Subcutaneous adipose tissue (tissue), 4 donors: ENCODE results near the gene DNAJC5G. TPM values are rescaled to one million over a fixed set of nuclear protein-coding genes. Genes with fewer than 3 reads are reported as not detected.

Experiments used
- CTCF ChIP-seq: fragments of 450-650 bp; IDR thresholded peaks from one replicate; pipeline ENCODE4 v1.5.1; 2016; ENCODE audit warnings: low read depth, mild to moderate bottlenecking, control low read depth, antibody characterized with exemption, moderate library complexity
- total RNA-seq, 4 donors: library from RNA; depleted of rRNA; stranded (reverse); fragments of >200 nt; gene quantifications; one replicate each; pipeline ENCODE4 v1.1.0, GENCODE V29; 2016

Gene DNAJC5G
- total RNA-seq, 4 donors from 2014 or later, result 0.88 TPM; not detected in 3

- no peak for TF ChIP-seq CTCF
Observed at GRCh38 chr2:27245626-27246025, 29.6 kb upstream of the DNAJC5G start.

DNA sequence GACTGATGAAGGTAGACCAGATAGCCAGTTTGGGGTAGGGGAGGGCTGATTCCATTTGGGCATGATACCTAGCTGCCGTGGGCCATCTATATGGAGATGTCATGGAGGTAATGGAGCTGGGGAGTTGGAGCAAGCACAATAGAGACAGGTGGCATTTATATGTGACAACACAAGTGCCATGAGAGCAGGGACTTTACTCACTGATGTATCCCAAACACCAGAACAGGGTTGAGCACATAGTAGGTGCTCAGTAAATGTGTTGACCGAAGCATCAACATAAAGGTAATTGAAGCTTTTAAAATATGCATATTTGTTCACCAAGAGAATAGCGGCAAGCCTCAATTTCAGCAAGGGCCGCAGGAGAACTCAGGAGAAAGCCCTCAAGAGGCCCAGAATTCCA is 27.3 kb upstream of the DNAJC5G start:
- TF ChIP-seq CTCF, result no peak

DNA sequence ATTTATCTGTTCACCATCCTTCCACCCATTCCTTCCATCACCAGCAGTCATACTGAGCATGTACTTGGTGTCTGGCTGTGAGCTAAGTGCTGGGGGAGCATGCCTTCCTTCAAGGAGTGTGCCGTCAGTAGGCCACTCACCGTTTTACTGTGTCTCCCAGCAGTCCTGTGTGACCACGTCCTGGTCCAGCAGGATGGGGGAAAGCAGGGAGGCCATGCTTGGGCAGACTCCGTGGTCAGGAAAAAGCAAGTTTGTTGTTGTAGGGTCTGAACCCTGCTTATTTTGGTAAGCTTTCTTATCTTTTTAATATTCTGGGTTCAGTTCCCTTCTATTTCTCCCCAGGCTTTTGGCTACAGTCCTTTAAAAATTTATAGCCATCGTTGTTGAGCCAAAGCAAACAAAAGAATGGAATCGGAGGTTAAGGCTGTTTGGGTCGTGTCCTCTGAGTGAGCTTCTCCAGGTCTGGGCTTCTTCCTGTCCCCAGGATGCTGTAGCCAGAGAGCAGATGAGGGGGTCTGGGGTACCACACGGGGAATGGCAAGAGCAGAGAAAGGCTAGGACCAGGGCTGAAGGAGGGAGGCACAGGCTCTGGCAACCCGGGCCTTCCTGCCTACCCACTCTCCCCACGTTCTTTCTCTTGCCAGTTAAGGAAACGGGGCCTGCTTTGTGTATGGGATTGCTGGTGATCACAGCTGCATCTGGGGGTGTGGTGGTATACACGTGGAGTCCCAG is 25.9 kb upstream of the DNAJC5G start:
- no peak for TF ChIP-seq CTCF

- TF ChIP-seq CTCF, result no peak
Observed at GRCh38 chr2:27249891-27250651, 25.2 kb upstream of the DNAJC5G start.

GRCh38 chr2:27250652-27251379 is 24.4 kb upstream of the DNAJC5G start:
- no peak for TF ChIP-seq CTCF

- TF ChIP-seq CTCF, result no peak
Observed at GRCh38 chr2:27251766-27252165, 23.5 kb upstream of the DNAJC5G start.

GRCh38 chr2:27255187-27255586 is 20.0 kb upstream of the DNAJC5G start:
- no peak for TF ChIP-seq CTCF
